ENCODE data around the gene GOLGA2.

GRCh38 chr9:128258326-128258725, 17.5 kb downstream of the GOLGA2 start:
- no peak for TF ChIP-seq CTCF (conservative IDR thresholded peaks at IDR 0.05; ENCODE audit: low read depth, low read length)
- no peak for TF ChIP-seq EZH2 (IDR thresholded peaks at IDR 0.05; ENCODE audit: borderline replicate concordance, low read depth, low read length, poor library complexity, severe bottlenecking)

Data from A673 (cell line).